Gastroesophageal sphincter (tissue), 3 donors: ENCODE data around the gene PI4KA.

Experiments
- POLR2A ChIP-seq, 2 donors: fragments of 450-650 bp; IDR thresholded peaks; one replicate each; pipeline ENCODE4 v1.6.1; 2017; ENCODE audit warnings: antibody characterized with exemption in 2 of 2, mild to moderate bottlenecking in 2 of 2, moderate library complexity in 1 of 2
- POLR2AphosphoS5 ChIP-seq: sonication (generic); formaldehyde crosslinking; IDR thresholded peaks from one replicate; pipeline ENCODE4 v1.6.1; 2017; ENCODE audit warnings: antibody characterized with exemption
- TF ChIP-seq, protein P1 (sequence below), 4 experiments: fragments of 200-600 bp in 2 of 4; fragments of 450-650 bp in 2 of 4; sonication (generic) in 1 of 4; IDR thresholded peaks; one replicate each; pipeline ENCODE4 v1.5.1; 2017 to 2019; ENCODE audit warnings: antibody characterized with exemption in 4 of 4, mild to moderate bottlenecking in 2 of 4, moderate library complexity in 2 of 4

DNA sequence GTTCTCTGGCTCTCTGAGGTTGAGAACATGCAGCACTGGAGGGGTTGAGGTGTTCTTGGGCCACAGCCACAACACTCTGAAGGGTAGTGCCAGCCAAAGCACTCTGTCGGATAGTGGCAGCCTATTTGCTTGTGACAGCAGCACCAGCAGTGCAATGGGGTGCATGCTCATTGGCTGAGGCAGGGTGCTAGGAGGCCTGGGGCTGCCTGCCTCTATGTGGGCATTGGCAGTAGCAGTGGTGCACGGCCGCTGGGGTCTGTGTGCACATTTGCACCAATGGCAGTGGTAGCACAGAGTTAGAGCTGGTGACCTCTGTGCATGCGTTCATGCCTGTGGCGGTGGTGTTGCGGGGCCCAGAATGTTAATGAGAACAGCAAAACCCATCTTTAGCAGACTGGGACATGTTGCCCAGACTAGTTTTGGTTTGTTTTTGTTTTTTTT is 25.4 kb downstream of the PI4KA start:
- no peak for TF ChIP-seq POLR2A (IDR thresholded peaks at IDR 0.05)
- TF ChIP-seq, protein P1, sequence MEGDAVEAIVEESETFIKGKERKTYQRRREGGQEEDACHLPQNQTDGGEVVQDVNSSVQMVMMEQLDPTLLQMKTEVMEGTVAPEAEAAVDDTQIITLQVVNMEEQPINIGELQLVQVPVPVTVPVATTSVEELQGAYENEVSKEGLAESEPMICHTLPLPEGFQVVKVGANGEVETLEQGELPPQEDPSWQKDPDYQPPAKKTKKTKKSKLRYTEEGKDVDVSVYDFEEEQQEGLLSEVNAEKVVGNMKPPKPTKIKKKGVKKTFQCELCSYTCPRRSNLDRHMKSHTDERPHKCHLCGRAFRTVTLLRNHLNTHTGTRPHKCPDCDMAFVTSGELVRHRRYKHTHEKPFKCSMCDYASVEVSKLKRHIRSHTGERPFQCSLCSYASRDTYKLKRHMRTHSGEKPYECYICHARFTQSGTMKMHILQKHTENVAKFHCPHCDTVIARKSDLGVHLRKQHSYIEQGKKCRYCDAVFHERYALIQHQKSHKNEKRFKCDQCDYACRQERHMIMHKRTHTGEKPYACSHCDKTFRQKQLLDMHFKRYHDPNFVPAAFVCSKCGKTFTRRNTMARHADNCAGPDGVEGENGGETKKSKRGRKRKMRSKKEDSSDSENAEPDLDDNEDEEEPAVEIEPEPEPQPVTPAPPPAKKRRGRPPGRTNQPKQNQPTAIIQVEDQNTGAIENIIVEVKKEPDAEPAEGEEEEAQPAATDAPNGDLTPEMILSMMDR (IDR thresholded peaks at IDR 0.05) = no peak
- TF ChIP-seq POLR2AphosphoS5 = no peak
